Aortic smooth muscle cell (primary cell): ENCODE data around the gene KCNQ4. TPM values are rescaled to one million over a fixed set of nuclear protein-coding genes. Genes with fewer than 3 reads are reported as not detected.

ENCODE experiments used
- total RNA-seq: library from RNA; depleted of rRNA; stranded (reverse); fragments of >200 nt; gene quantifications from 2 replicates; pipeline ENCODE4 v1.2.3, GENCODE V29; 2014

The KCNQ4 gene
- under 0.01 and 0.06 TPM in 2 replicates for total RNA-seq

GRCh38 chr1:40783001-40783905 is at the start of gene KCNQ4:
Gene KCNQ4, plus strand, starts transcription at chr1:40783787. Its CDS starts 307 bp downstream, at chr1:40784094.

DNA sequence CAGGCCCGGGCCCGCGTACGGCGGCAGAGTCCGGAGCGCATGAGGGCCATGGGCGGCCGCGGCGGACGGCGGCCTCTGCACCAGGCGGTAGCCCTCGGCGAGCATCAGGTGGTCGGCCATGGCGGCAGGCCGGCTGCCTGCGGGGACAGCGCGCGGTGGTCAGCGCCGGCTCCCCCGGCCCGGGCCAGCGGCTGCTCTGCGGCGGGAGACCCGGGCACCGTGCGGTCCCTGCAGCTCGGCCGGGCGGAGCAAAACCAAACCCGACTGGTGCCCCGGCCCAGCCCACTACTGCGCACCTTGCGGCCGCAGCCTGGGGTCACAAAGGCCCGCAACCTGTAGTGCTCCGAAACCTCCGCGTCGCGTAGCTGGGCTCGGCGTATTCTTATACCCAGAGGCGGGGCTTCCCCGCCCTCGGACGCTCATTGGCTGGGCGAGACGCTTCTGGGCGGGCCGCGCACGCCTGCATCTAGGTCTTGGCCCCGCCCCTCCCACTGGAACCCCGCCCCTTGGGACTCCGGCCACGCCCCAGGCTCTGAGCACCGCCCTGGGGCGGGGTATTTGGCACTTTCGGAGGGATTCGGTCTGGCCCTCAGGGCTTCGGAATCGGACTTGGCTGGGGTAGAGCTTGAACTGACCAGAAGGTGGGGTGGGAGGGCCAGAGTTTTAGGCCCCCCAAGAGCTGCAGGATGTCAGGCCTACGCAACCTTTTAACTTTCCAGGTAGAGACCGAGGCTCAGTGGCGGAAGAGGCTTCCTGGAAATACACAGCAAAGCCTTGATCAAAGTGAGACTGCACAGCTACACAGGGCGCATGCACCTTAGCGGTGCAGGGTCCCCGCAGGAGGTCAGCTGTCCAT is 78.6 kb downstream of the KCNQ4 start, which contains the start of gene CITED4:
CITED4 (minus strand) TSS at position 356 of the 856 bp plus-strand sequence; CDS start at position 120, 236 bp downstream.

Other genes starting within 250 kb of the KCNQ4 start
- gene RIMS3, start 118.1 kb upstream of the KCNQ4 start, total RNA-seq: under 0.01 and 0.06 TPM in 2 replicates
- 23.3 and 25.6 TPM in 2 replicates for gene NFYC, start 92.1 kb upstream of the KCNQ4 start, total RNA-seq
- 6.1 and 6.2 TPM in 2 replicates for gene CITED4, start 78.6 kb downstream of the KCNQ4 start, total RNA-seq
- 24.2 and 30.2 TPM in 2 replicates for gene CTPS1, start 195.9 kb downstream of the KCNQ4 start, total RNA-seq
- gene SLFNL1, start 237.9 kb downstream of the KCNQ4 start, total RNA-seq: 0.25 and 0.26 TPM in 2 replicates